ENCODE data around the gene ACTG1. TPM values are rescaled to one million over a fixed set of nuclear protein-coding genes. Genes with fewer than 3 reads are reported as not detected.

Gene ACTG1
- total RNA-seq, 1 experiment from 2014 or later: 1,461 TPM

GRCh38 chr17:81529437-81529803, 16.8 kb upstream of the ACTG1 start:
- CTCF ChIA-PET: no interaction called here
- no peak for TF ChIP-seq CTCF (IDR thresholded peaks at IDR 0.05; ENCODE audit: unreplicated experiment)
- H3K27me3 Mint-ChIP-seq (ENCODE audit: insufficient read depth, unreplicated experiment): no peaks in the 10 kb centered on the region
- no peaks in the 10 kb centered on the region for H3K4me1 Mint-ChIP-seq (ENCODE audit: insufficient read depth, unreplicated experiment)
- peaks cover 6% of the 10 kb centered on the region for H3K36me3 Mint-ChIP-seq (ENCODE audit: insufficient read depth, unreplicated experiment)
- H3K4me3 Mint-ChIP-seq (ENCODE audit: unreplicated experiment): no peak overlapping the region
- no peak overlapping the region for H3K27ac Mint-ChIP-seq (ENCODE audit: low read depth, unreplicated experiment)
- H3K9me3 Mint-ChIP-seq (ENCODE audit: unreplicated experiment): no peaks in the 10 kb centered on the region
- DNase-seq (ENCODE audit: unreplicated experiment): no peak
- no TSS peak for BruUV-seq (replicated peaks)
- intact Hi-C loops (cut with micrococcal nuclease): no loop called here
- POLR2A ChIA-PET: no interaction called here

- H3K4me3 Mint-ChIP-seq (ENCODE audit: unreplicated experiment): no peak overlapping the region
- no peak overlapping the region for H3K27ac Mint-ChIP-seq (ENCODE audit: low read depth, unreplicated experiment)
- ChIA-PET POLR2A (no interaction called here), CTCF (no interaction called here)
- no peaks in the 10 kb centered on the region for H3K9me3 Mint-ChIP-seq (ENCODE audit: unreplicated experiment)
- TF ChIP-seq CTCF (IDR thresholded peaks at IDR 0.05; ENCODE audit: unreplicated experiment): no peak
- no peak for DNase-seq (ENCODE audit: unreplicated experiment)
- no peaks in the 10 kb centered on the region for H3K27me3 Mint-ChIP-seq (ENCODE audit: insufficient read depth, unreplicated experiment)
- H3K36me3 Mint-ChIP-seq (ENCODE audit: insufficient read depth, unreplicated experiment): peaks cover 6% of the 10 kb centered on the region
- no TSS peak for BruUV-seq (replicated peaks)
- intact Hi-C loops (cut with micrococcal nuclease): no loop called here
- H3K4me1 Mint-ChIP-seq (ENCODE audit: insufficient read depth, unreplicated experiment): no peaks in the 10 kb centered on the region
Observed at GRCh38 chr17:81528651-81529436, 16.2 kb upstream of the ACTG1 start.

GRCh38 chr17:81528384-81528650, 15.7 kb upstream of the ACTG1 start:
- ChIA-PET CTCF (no interaction called here), POLR2A (no interaction called here)
- BruUV-seq (replicated peaks): no TSS peak
- TF ChIP-seq CTCF (IDR thresholded peaks at IDR 0.05; ENCODE audit: unreplicated experiment): no peak
- DNase-seq (ENCODE audit: unreplicated experiment): no peak
- Mint-ChIP-seq H3K9me3 (ENCODE audit: unreplicated experiment) (no peaks in the 10 kb centered on the region), H3K4me3 (ENCODE audit: unreplicated experiment) (no peak overlapping the region), H3K36me3 (ENCODE audit: insufficient read depth, unreplicated experiment) (peaks cover 6% of the 10 kb centered on the region), H3K27ac (ENCODE audit: low read depth, unreplicated experiment) (no peak overlapping the region), H3K27me3 (ENCODE audit: insufficient read depth, unreplicated experiment) (no peaks in the 10 kb centered on the region), H3K4me1 (ENCODE audit: insufficient read depth, unreplicated experiment) (no peaks in the 10 kb centered on the region)
- intact Hi-C loops (cut with micrococcal nuclease): no loop called here

- intact Hi-C loops (cut with micrococcal nuclease): no loop called here
- Mint-ChIP-seq H3K9me3 (ENCODE audit: unreplicated experiment) (no peaks in the 10 kb centered on the region), H3K27me3 (ENCODE audit: insufficient read depth, unreplicated experiment) (no peaks in the 10 kb centered on the region), H3K27ac (ENCODE audit: low read depth, unreplicated experiment) (no peak within 1 kb of the TSS), H3K36me3 (ENCODE audit: insufficient read depth, unreplicated experiment) (peaks cover 6% of the 10 kb centered on the region), H3K4me3 (ENCODE audit: unreplicated experiment) (no peak within 1 kb of the TSS), H3K4me1 (ENCODE audit: insufficient read depth, unreplicated experiment) (no peaks in the 10 kb centered on the region)
- ChIA-PET CTCF (no interaction called here), POLR2A (no interaction called here)
- TF ChIP-seq CTCF (IDR thresholded peaks at IDR 0.05; ENCODE audit: unreplicated experiment): no peak
- DNase-seq (ENCODE audit: unreplicated experiment): no peak
- no TSS peak for BruUV-seq (replicated peaks)
Observed at GRCh38 chr17:81527591-81528383, 15.2 kb upstream of the ACTG1 start, which contains the start of gene FSCN2. Gene FSCN2, plus strand, starts transcription at chr17:81528377. Its CDS starts 155 bp downstream, at chr17:81528532.
